Natural killer cell (primary cell): ENCODE data around the gene ZNF154. TPM values are rescaled to one million over a fixed set of nuclear protein-coding genes. Genes with fewer than 3 reads are reported as not detected.

Experiments
- ATAC-seq, 3 donors: fragments of 150-1000 bp in 2 of 3; fragments of 200-7000 bp in 1 of 3; cut with Tn5 transposase; 1 replicate in 1 of 3; 2 replicates in 2 of 3; pipeline ENCODE4 v1.10.0; 2021; ENCODE audit warnings: mild to moderate bottlenecking in 2 of 3, moderate library complexity in 2 of 3
- DNase-seq, 2 donors: peaks; one replicate each; pipeline versions ENCODE4 v3.0.0 to v3.0.0-alpha.2; 2013 to 2021; ENCODE audit warnings: mixed read lengths in 1 of 2
- H3K27ac ChIP-seq: one replicate; pipeline ENCODE4 v1.5.1; 2013; ENCODE audit warnings: mild to moderate bottlenecking, low read length
- H3K27me3 ChIP-seq: one replicate; pipeline ENCODE4 v1.6.1; 2013; ENCODE audit warnings: low read length; ENCODE audit not compliant: control insufficient read depth, insufficient read depth
- H3K36me3 ChIP-seq: one replicate; pipeline ENCODE4 v1.6.1; 2013; ENCODE audit warnings: low read length; ENCODE audit not compliant: control insufficient read depth, insufficient read depth
- H3K4me1 ChIP-seq: one replicate; pipeline ENCODE4 v1.6.1; 2013; ENCODE audit warnings: low read length; ENCODE audit not compliant: control insufficient read depth, insufficient read depth
- H3K4me3 ChIP-seq: one replicate; pipeline ENCODE4 v1.5.1; 2013; ENCODE audit warnings: low read length
- H3K9me3 ChIP-seq: one replicate; pipeline ENCODE4 v1.6.1; 2013; ENCODE audit warnings: low read length; ENCODE audit not compliant: control insufficient read depth, insufficient read depth
- H3K27ac Mint-ChIP-seq, 2 donors: one replicate each; pipeline ENCODE4 v1.8.0; 2022; ENCODE audit warnings: mild to moderate bottlenecking in 2 of 2, mixed read lengths in 2 of 2, moderate library complexity in 1 of 2
- H3K27me3 Mint-ChIP-seq, 2 donors: one replicate each; pipeline ENCODE4 v1.8.0; 2022; ENCODE audit warnings: low read depth in 2 of 2, mixed read lengths in 2 of 2
- H3K36me3 Mint-ChIP-seq: one replicate; pipeline ENCODE4 v1.8.0; 2022; ENCODE audit warnings: mixed read lengths
- H3K4me1 Mint-ChIP-seq, 2 donors: one replicate each; pipeline ENCODE4 v1.8.0; 2022; ENCODE audit warnings: mixed read lengths in 2 of 2
- H3K4me3 Mint-ChIP-seq: one replicate; pipeline ENCODE4 v1.8.0; 2022; ENCODE audit warnings: mild to moderate bottlenecking, moderate library complexity, mixed read lengths
- H3K9me3 Mint-ChIP-seq, 2 donors: one replicate each; pipeline ENCODE4 v1.8.0; 2022; ENCODE audit warnings: mixed read lengths in 2 of 2
- WGBS: methylation state at CpG from one replicate; pipeline ENCODE4 v1.1.7; 2013; ENCODE audit warnings: missing lambda C conversion rate; ENCODE audit not compliant: insufficient coverage; 5-methylcytosine and 5-hydroxymethylcytosine counted together
- intact Hi-C: fragments of 100-400 bp; cut with micrococcal nuclease; formaldehyde crosslinking; loops from one replicate; pipeline ENCODE4 v1.14.2; 2022
- total RNA-seq, 4 donors: library from RNA; stranded (reverse); fragments of 120-200 nt in 1 of 4; gene quantifications; one replicate each; pipeline versions ENCODE4 v1.2.3 to v1.2.4, GENCODE V29; 2013 to 2022
- TF ChIP-seq, protein P1 (sequence below): fragments of 200-600 bp; IDR thresholded peaks from one replicate; pipeline ENCODE4 v1.8.0; 2022; ENCODE audit warnings: antibody characterized with exemption

ZNF154 gene
- total RNA-seq, 3 donors from 2014 or later (not counting 1 experiment from before 2014, with no cell fraction given) = 4.2 to 21.6 (median 9.5) TPM

- H3K36me3 ChIP-seq = peaks cover 26% of the 10 kb centered on the region
- no peak for DNase-seq
- Mint-ChIP-seq H3K27ac (no peak overlapping the region), H3K9me3 (peaks cover 18 to 29% of the 10 kb centered on the region in 2 donors), H3K4me1 (peaks cover 12 to 20% of the 10 kb centered on the region in 2 donors), H3K27me3 (no peaks in the 10 kb centered on the region), H3K4me3 (no peak overlapping the region), H3K36me3 (peaks cover 54% of the 10 kb centered on the region)
- WGBS = 100% methylated on average over 6 of the region's 6 CpGs
- H3K27me3 ChIP-seq = no peaks in the 10 kb centered on the region
- ATAC-seq = no peak
- H3K27ac ChIP-seq = no peak overlapping the region
- peaks cover 5% of the 10 kb centered on the region for H3K4me1 ChIP-seq
- H3K9me3 ChIP-seq = peaks cover 78% of the 10 kb centered on the region
- intact Hi-C loops = loop anchor here (10.0 kb wide), 1 partner anchor 53 kb away; the partner anchor contains the start of gene ZNF211
- TF ChIP-seq, protein P1, sequence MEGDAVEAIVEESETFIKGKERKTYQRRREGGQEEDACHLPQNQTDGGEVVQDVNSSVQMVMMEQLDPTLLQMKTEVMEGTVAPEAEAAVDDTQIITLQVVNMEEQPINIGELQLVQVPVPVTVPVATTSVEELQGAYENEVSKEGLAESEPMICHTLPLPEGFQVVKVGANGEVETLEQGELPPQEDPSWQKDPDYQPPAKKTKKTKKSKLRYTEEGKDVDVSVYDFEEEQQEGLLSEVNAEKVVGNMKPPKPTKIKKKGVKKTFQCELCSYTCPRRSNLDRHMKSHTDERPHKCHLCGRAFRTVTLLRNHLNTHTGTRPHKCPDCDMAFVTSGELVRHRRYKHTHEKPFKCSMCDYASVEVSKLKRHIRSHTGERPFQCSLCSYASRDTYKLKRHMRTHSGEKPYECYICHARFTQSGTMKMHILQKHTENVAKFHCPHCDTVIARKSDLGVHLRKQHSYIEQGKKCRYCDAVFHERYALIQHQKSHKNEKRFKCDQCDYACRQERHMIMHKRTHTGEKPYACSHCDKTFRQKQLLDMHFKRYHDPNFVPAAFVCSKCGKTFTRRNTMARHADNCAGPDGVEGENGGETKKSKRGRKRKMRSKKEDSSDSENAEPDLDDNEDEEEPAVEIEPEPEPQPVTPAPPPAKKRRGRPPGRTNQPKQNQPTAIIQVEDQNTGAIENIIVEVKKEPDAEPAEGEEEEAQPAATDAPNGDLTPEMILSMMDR = no peak
- no peak overlapping the region for H3K4me3 ChIP-seq
Measured at GRCh38 chr19:57688011-57688763, 20.8 kb downstream of the ZNF154 start.

GRCh38 chr19:57687363-57688010, 21.5 kb downstream of the ZNF154 start:
- Mint-ChIP-seq H3K27ac (no peak overlapping the region), H3K36me3 (peaks cover 61% of the 10 kb centered on the region), H3K9me3 (peaks cover 23 to 35% of the 10 kb centered on the region in 2 donors), H3K4me1 (peaks cover 19 to 27% of the 10 kb centered on the region in 2 donors), H3K27me3 (no peaks in the 10 kb centered on the region), H3K4me3 (no peak overlapping the region)
- Histone ChIP-seq H3K4me1 (peaks cover 12% of the 10 kb centered on the region), H3K36me3 (peaks cover 26% of the 10 kb centered on the region), H3K9me3 (peaks cover 78% of the 10 kb centered on the region), H3K27ac (no peak overlapping the region), H3K4me3 (no peak overlapping the region), H3K27me3 (no peaks in the 10 kb centered on the region)
- TF ChIP-seq, protein P1 = no peak
- DNase-seq = no peak
- no peak for ATAC-seq
- intact Hi-C loops = loop anchor here (10.0 kb wide), 1 partner anchor 53 kb away; the partner anchor contains the start of gene ZNF211
- WGBS = 99% methylated on average over 8 of the region's 12 CpGs

GRCh38 chr19:57686727-57687126, 22.3 kb downstream of the ZNF154 start:
- H3K9me3 ChIP-seq = peaks cover 76% of the 10 kb centered on the region
- WGBS = 100% methylated on average over 3 of the region's 3 CpGs
- H3K36me3 ChIP-seq = peaks cover 26% of the 10 kb centered on the region
- H3K4me3 ChIP-seq = no peak overlapping the region
- H3K27ac Mint-ChIP-seq = no peak overlapping the region
- intact Hi-C loops = loop anchor here (10.0 kb wide), 1 partner anchor 52 kb away; the partner anchor contains the start of gene ZNF211
- H3K36me3 Mint-ChIP-seq = peaks cover 69% of the 10 kb centered on the region
- H3K9me3 Mint-ChIP-seq = peaks cover 25 to 35% of the 10 kb centered on the region in 2 donors
- H3K27ac ChIP-seq = no peak overlapping the region
- DNase-seq = no peak
- TF ChIP-seq, protein P1 = no peak
- H3K4me3 Mint-ChIP-seq = no peak overlapping the region
- H3K27me3 Mint-ChIP-seq = no peaks in the 10 kb centered on the region
- no peak for ATAC-seq
- H3K4me1 Mint-ChIP-seq = peaks cover 26 to 35% of the 10 kb centered on the region in 2 donors
- H3K27me3 ChIP-seq = no peaks in the 10 kb centered on the region
- H3K4me1 ChIP-seq = peaks cover 17% of the 10 kb centered on the region
